T-helper 1 cell treated with Interleukin-12 subunit alpha and Interleukin-12 subunit beta and Interleukin-4 antibody, amounts not matched to agents 30 μg/mL and 1 μg/mL, for 36 hours (primary cell): Measurements from ENCODE around the gene IL6ST.

Experiments
- H3K27ac Mint-ChIP-seq: one replicate; pipeline ENCODE4 v1.8.0; 2021; ENCODE audit warnings: mild to moderate bottlenecking, mixed read lengths
- H3K27me3 Mint-ChIP-seq: one replicate; pipeline ENCODE4 v1.8.0; 2021; ENCODE audit warnings: low read depth, mixed read lengths
- H3K36me3 Mint-ChIP-seq: one replicate; pipeline ENCODE4 v1.8.0; 2021; ENCODE audit warnings: low read depth, mixed read lengths
- H3K4me1 Mint-ChIP-seq: one replicate; pipeline ENCODE4 v1.8.0; 2021; ENCODE audit warnings: low read depth, mixed read lengths
- H3K4me3 Mint-ChIP-seq: one replicate; pipeline ENCODE4 v1.8.0; 2021; ENCODE audit warnings: mild to moderate bottlenecking, moderate library complexity, mixed read lengths
- H3K9me3 Mint-ChIP-seq: one replicate; pipeline ENCODE4 v1.8.0; 2021; ENCODE audit warnings: mixed read lengths

The IL6ST gene

DNA sequence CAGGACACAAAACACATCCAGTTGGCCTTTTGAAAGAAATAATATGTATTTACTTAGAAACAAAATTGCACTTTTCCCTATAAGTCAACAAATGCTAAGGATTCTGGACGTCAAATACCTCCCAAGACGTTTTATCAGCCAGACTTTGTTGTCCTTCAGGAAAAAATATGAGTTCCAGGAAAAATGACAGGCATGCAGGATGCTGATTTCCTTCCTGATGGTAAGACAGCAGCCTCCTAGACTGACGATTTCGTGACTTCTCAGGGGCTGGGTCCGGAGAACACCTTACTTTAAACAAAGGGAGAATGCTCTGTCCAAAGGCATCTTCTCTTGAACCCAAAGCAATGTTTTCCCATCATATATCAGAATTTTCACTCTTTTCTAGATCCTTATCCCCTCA, 69.1 kb downstream of the IL6ST start:
- Mint-ChIP-seq H3K27me3 (no peaks in the 10 kb centered on the region), H3K27ac (no peak overlapping the region), H3K4me3 (no peak overlapping the region), H3K9me3 (no peaks in the 10 kb centered on the region), H3K36me3 (no peaks in the 10 kb centered on the region), H3K4me1 (peaks cover 10% of the 10 kb centered on the region)

DNA sequence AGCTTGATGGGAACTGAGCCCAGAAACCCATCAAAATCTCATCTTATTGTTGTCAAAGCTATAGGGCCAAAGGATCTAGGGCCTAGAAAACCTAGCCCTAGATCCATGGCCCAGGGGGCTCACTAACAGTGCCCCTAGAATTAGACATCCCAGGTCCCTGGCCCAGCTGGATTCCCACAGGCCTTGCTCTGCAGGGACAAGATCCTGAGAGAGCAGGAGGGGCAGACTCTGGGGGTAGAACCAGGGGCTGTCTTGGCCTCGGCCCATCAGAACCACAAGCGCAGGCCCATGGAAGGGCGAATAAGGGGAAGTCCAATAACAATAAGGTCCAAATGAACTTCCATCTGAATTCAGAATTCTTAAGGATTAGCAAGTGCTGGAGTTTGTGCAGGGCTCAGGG, 69.6 kb downstream of the IL6ST start:
- Mint-ChIP-seq H3K4me3 (no peak overlapping the region), H3K4me1 (peaks cover 14% of the 10 kb centered on the region), H3K36me3 (no peaks in the 10 kb centered on the region), H3K27ac (no peak overlapping the region), H3K9me3 (no peaks in the 10 kb centered on the region), H3K27me3 (no peaks in the 10 kb centered on the region)

DNA sequence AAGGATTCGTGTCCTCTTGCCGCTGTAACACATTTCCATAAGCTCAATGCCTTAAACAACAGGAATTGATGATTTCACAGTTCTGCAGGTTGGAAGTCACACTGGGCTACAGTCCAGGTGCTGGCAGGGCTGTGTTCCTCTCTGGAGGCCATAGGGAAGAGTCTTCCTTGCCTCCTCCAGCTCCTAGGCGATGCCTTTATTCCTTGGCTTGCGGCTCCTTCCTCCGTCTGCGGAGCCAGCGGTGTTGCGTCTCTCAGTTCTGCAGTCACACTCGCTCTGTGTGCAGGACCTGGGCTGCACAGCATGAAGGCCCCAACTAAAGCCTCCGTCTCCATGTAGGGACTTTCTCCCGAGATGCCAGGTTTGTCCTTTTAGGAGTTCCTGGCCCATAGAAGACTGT, 70.0 kb downstream of the IL6ST start:
- H3K27ac Mint-ChIP-seq, result peak overlapping the region; percentile 26
- H3K4me3 Mint-ChIP-seq, result no peak overlapping the region
- H3K4me1 Mint-ChIP-seq, result peaks cover 18% of the 10 kb centered on the region
- H3K27me3 Mint-ChIP-seq, result no peaks in the 10 kb centered on the region
- no peaks in the 10 kb centered on the region for H3K9me3 Mint-ChIP-seq
- no peaks in the 10 kb centered on the region for H3K36me3 Mint-ChIP-seq

DNA sequence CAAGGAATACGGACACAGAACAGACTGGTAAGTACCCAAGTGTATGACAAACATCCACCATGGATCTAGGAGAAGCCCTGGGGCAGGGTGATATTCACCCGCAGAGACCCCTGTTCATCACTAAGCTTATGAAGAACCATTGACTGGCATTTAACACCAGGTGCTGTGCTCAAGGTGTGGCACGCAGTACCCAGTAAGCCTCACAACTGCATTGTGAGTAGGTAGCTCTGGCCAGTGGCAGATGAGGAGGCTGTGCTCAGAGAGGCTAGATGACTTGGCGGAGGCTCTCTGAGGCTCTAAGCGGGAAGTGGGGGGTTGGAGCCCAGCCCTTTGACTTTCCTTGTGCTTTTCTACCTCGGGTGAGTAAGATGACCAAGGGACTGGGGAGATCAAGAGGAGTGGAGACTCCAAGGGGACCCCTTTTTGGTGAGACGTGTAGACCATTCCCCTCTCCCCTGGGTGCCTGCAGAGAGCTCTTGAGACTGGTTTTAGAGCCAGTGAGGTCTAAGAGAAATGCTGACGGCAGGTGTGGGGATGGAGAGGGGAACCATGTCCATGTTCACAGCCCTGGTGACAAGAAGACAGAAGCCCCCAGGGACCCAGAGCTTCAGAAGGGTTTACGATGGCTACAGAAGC, 70.8 kb downstream of the IL6ST start:
- Mint-ChIP-seq H3K27ac (no peak overlapping the region), H3K9me3 (no peaks in the 10 kb centered on the region), H3K4me1 (peaks cover 26% of the 10 kb centered on the region), H3K27me3 (no peaks in the 10 kb centered on the region), H3K4me3 (peak overlapping the region; percentile 89), H3K36me3 (peaks cover 4% of the 10 kb centered on the region)

DNA sequence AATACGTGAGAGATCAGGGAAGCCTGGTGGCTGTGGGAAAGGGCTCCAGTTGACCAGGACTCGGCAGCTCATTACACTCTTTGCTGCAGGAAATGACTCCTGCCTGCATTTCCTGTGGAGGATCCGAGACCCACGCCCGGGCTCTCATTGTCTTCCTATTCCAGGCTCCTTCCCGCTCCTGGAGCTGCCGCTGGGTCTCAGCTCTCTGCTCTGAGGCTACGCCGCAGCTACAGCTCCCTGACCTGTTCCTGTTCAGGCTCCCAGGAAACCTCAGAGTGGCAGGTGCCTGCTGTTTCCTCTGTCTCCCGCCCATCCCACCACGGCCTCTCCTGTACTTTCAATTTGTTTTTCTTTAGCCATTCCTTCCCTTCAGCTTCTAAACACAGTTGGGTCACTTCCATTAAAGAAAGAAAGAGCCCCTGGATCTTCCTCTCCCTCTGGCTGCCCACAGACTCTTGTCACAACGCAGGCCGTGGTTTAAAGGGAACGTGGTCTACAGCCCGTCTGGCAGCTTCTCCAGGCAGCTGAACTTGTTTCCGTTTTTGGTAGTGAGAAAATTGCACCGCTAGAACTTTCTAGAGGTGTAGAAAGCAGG, 71.5 kb downstream of the IL6ST start:
- Mint-ChIP-seq H3K27ac (peak overlapping the region; percentile 88), H3K36me3 (peaks cover 4% of the 10 kb centered on the region), H3K27me3 (no peaks in the 10 kb centered on the region), H3K9me3 (no peaks in the 10 kb centered on the region), H3K4me1 (peaks cover 26% of the 10 kb centered on the region), H3K4me3 (peak overlapping the region; percentile 89)

DNA sequence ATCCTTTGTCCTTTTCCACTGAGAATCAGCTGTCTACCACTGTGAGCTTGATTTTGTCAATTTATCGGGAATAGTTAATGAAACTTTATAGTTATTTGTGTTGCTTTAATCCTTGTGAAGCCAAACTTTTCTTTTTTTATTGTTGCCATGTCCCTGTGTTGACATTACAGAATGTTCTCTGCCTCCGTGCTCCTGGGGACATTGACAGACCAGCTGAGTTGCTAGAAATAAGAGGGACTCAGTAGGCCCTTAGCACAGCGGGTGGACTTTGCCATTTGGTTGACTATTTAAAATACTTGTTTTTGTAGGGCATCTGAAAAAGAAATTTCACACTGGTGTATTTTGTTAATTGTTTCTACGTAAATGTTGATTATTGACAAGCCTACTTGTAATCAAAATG, 73.1 kb downstream of the IL6ST start:
- Mint-ChIP-seq H3K4me3 (no peak overlapping the region), H3K9me3 (no peaks in the 10 kb centered on the region), H3K27ac (no peak overlapping the region), H3K27me3 (no peaks in the 10 kb centered on the region), H3K36me3 (peaks cover 4% of the 10 kb centered on the region), H3K4me1 (peaks cover 26% of the 10 kb centered on the region)

DNA sequence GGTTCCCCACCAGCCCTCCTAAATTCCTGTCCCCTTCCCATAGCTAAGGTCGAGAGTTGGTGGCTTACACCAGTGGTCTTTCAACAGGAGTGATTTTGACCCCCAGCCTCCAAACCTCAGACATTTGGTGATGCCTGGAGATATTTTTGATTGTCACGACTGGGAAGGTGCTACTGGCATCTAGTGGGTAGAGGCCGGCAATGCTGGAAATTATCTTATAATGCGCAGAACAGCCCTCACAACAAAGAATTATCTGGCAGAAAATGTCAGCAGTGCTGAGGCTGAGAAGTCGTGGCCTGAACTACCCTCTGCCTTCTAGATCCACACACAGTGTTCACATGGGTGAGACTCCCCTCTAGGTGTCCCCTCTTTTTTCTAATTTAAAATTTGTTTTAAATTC, 74.0 kb downstream of the IL6ST start:
- H3K27ac Mint-ChIP-seq, result no peak overlapping the region
- H3K9me3 Mint-ChIP-seq, result no peaks in the 10 kb centered on the region
- H3K27me3 Mint-ChIP-seq, result no peaks in the 10 kb centered on the region
- peaks cover 26% of the 10 kb centered on the region for H3K4me1 Mint-ChIP-seq
- peaks cover 4% of the 10 kb centered on the region for H3K36me3 Mint-ChIP-seq
- H3K4me3 Mint-ChIP-seq, result no peak overlapping the region

DNA sequence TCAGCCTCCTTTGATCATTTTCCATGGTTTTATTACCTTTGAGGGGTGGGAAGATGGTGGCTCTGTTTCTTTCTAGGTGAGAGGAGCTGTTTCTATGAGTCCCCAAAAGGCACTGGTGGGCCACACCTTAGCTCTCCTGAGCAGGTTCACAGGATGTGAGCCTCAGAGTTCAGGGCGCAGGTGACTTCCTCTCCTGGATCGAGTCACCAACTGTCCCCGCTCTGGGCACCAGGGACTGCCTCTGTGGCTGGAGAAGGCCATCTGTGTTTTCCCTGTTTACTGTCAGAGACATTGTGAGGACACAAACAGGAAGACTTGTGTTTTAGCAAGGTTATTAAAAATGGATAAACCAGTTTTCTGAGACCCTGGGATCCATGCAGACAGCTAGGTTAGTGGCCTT, 75.1 kb downstream of the IL6ST start:
- Mint-ChIP-seq H3K27ac (peak overlapping the region; percentile 61), H3K27me3 (no peaks in the 10 kb centered on the region), H3K4me1 (peaks cover 26% of the 10 kb centered on the region), H3K36me3 (peaks cover 4% of the 10 kb centered on the region), H3K4me3 (peak overlapping the region; percentile 37), H3K9me3 (no peaks in the 10 kb centered on the region)

DNA sequence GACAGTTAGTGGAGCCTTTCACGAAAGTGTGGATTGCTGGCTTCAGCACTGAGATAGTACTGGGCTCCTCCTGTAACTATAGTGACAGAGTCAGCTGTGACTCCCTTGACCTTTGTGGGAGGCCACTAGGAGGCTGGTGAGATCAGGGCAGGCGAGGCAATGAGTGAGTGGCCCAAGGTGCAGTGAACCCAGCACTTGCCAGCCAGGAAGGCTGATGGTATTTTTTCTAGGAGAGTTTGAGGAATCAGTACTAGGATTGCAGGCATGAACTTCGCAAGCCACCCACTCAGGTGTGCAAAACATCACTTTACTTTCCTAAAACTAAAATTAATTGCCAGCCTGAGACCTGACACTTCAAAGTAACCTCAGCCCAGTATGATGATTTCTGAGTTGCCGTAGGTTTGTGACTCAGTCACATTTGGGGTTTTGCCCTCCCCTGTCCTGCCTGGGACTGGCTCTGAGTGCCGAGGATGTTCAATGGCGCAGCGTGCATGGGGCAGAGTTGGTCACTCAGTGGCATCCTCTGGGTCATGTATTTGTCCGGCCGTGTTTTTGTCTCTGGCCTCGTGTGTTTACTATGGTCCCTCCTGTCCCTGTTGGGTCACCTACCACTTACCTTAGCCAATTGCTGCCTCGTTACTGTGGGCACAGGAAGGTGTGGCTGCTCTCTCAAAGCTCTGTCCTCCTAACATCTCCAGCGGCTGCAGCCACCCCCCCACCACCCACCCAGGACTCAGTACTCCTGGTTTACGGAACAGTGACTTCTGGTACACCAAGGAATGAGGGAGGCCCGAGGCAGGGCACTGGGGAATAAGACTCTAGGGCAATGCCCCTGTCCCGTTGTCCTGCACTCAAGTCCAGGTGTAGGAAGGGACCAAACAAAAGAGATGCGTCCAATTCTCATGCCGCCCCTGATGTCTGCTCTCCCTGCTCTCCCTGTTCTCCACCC, 76.4 kb downstream of the IL6ST start:
- H3K9me3 Mint-ChIP-seq, result no peaks in the 10 kb centered on the region

DNA sequence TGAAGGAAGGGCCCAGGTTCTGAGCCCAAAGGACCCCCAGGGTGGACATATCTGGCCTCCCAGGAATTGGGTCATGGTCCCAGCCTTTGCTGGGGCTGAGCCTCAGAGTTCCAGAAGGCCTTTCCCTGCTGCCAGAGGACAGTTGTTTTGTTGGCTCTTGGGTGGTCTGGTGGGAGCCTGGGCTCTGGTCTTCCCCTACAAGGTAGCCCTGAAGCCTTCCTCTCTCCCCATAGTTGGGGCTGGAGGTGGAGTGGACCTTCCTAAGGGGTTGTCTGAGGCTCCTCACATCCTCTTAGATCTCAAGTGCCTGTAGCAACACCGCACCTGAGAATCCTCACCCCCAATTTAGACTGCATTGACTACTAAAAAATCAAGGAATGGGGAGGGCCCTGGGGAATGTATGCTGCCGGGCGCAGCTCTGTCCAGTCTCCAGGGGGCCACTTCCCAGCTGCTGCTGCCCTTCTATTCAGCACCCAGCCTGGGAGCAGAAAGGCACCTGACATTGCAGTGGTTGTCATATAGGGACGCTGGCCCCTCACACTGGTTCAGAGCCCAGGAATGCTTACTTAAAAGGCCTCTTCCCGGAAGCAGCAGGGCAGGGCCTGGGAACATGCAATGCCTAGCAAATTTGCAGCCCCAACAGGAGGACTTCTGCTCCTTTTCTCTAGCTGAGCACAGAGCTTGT, 77.2 kb downstream of the IL6ST start:
- Mint-ChIP-seq H3K4me3 (no peak overlapping the region), H3K27ac (no peak overlapping the region), H3K36me3 (peaks cover 4% of the 10 kb centered on the region), H3K4me1 (peaks cover 16% of the 10 kb centered on the region), H3K9me3 (no peaks in the 10 kb centered on the region), H3K27me3 (no peaks in the 10 kb centered on the region)

More for the DNA sequence above, 76.4 kb downstream of the IL6ST start:
- Mint-ChIP-seq H3K36me3 (peaks cover 4% of the 10 kb centered on the region), H3K4me3 (no peak overlapping the region), H3K27ac (no peak overlapping the region), H3K4me1 (peaks cover 20% of the 10 kb centered on the region), H3K27me3 (no peaks in the 10 kb centered on the region)

DNA sequence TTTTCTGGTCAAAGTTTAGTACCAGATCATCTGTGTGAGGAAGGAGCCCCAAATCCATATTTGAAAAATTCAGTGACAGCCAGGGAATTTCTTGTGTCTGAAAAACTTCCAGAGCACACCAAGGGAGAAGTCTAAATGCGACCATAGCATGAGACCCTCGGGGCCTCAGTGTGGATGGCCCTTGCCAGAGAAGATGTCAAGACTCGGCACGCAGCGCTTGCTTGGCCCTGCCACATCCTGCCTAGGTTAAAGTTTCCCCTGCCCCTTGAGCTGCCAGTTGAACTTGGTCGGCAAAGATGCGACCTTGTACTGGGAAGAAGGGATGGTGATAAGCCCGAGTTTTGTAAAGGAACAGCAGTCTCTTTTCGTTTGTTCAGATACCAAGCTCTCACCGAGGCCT, 77.8 kb downstream of the IL6ST start:
- Mint-ChIP-seq H3K27ac (no peak overlapping the region), H3K4me1 (peaks cover 16% of the 10 kb centered on the region)

DNA sequence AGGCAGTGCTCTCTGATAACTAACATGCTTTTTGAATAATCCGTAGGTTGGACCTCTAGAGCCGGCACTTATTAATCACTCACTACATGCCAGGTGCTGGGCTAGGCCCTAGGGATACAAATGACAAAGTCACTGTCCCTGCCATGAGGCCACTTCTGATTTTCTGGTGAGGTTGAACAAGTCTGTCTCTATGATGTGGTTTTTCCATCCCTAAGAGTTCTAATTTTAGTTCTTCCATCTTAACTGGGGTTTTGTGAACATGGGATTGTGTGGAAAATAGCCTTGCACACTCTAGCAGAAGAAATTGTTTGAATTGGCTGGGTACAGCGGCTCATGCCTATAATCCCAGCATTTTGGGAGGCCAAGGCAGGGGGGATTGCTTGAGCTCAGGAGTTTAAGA, 79.0 kb downstream of the IL6ST start:
- no peak overlapping the region for H3K4me3 Mint-ChIP-seq
- H3K27ac Mint-ChIP-seq, result no peak overlapping the region
- H3K27me3 Mint-ChIP-seq, result no peaks in the 10 kb centered on the region
- peaks cover 16% of the 10 kb centered on the region for H3K4me1 Mint-ChIP-seq
- H3K36me3 Mint-ChIP-seq, result peaks cover 6% of the 10 kb centered on the region
- H3K9me3 Mint-ChIP-seq, result no peaks in the 10 kb centered on the region

More for the DNA sequence above, 77.8 kb downstream of the IL6ST start:
- Mint-ChIP-seq H3K36me3 (peaks cover 4% of the 10 kb centered on the region), H3K9me3 (no peaks in the 10 kb centered on the region), H3K27me3 (no peaks in the 10 kb centered on the region), H3K4me3 (no peak overlapping the region)

DNA sequence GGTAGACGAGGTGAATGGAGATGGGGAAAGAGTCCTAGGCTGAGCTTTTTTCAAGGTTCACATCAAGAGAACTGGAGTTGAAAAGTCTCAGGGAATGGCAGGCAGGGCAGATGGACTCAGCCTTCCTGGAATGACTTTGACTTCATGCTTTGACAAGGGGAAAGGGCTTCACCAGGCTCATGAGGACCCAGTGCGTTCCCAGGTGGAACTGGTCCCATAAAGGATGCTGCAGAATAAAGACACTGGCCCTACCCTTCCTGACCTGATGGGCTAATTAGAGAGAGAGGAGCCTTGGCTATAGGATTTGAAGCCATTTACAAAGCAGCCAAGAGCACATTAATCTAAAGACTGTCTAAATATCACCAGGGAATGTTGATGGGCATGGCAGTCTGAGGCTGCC, 79.8 kb downstream of the IL6ST start:
- Mint-ChIP-seq H3K27ac (no peak overlapping the region), H3K4me1 (peaks cover 10% of the 10 kb centered on the region), H3K9me3 (no peaks in the 10 kb centered on the region), H3K4me3 (no peak overlapping the region), H3K36me3 (peaks cover 8% of the 10 kb centered on the region), H3K27me3 (no peaks in the 10 kb centered on the region)
